Panc1 (cell line): ENCODE measurements around the gene FILIP1L. TPM values are rescaled to one million over a fixed set of nuclear protein-coding genes. Genes with fewer than 3 reads are reported as not detected.

Experiments
- ATAC-seq: fragments of 200-7000 bp; cut with Tn5 transposase; 2 replicates; pipeline ENCODE4 v1.9.1; 2020; ENCODE audit warnings: mild to moderate bottlenecking, moderate library complexity
- BruUV-seq: library from RNA; stranded (reverse); fragments of 400-500 nt; replicated peaks from 2 replicates; lab custom pipeline; 2021; lab: Mats Ljungman, UMichigan
- CTCF ChIA-PET: fragments of 300-600 bp; sonication (Branson Sonifier 250); formaldehyde crosslinking; loops from one replicate; lab custom pipeline; 2022; ENCODE audit warnings: antibody characterized with exemption; lab: Charles Lee
- POLR2A ChIA-PET: fragments of 300-600 bp; sonication (Branson Sonifier 250); formaldehyde crosslinking; loops from one replicate; lab custom pipeline; 2022; ENCODE audit warnings: antibody characterized with exemption; lab: Charles Lee
- DNase-seq: peaks from one replicate; pipeline ENCODE4 v3.0.0-alpha.2; 2010; ENCODE audit warnings: low read depth, low spot score
- H3K27ac ChIP-seq: 2 replicates; pipeline ENCODE4 v1.5.1; 2011; ENCODE audit warnings: mild to moderate bottlenecking, low read length, inconsistent platforms
- H3K27me3 ChIP-seq: fragments of 200-500 bp; sonication (Bioruptor generic); 2 replicates; pipeline ENCODE4 v1.6.0; 2014; ENCODE audit warnings: low read length, inconsistent platforms; ENCODE audit not compliant: control insufficient read depth, insufficient read depth
- H3K36me3 ChIP-seq: fragments of 200-500 bp; sonication (Bioruptor generic); 2 replicates; pipeline ENCODE4 v1.5.1; 2014; ENCODE audit warnings: inconsistent platforms, mild to moderate bottlenecking, low read length, moderate library complexity; ENCODE audit not compliant: control insufficient read depth, insufficient read depth
- H3K4me1 ChIP-seq: 2 replicates; pipeline ENCODE4 v1.5.1; 2011; ENCODE audit warnings: inconsistent platforms, mild to moderate bottlenecking, low read length, moderate library complexity; ENCODE audit not compliant: control insufficient read depth, insufficient read depth
- H3K4me3 ChIP-seq, 2 experiments: 2 replicates each; pipeline ENCODE4 v1.5.1; 2011 to 2012; ENCODE audit warnings: low read depth in 2 of 2, low read length in 2 of 2, mild to moderate bottlenecking in 2 of 2, inconsistent platforms in 1 of 2, moderate library complexity in 1 of 2
- H3K9me3 ChIP-seq: fragments of 200-500 bp; sonication (Bioruptor generic); 2 replicates; pipeline ENCODE4 v1.5.1; 2014; ENCODE audit warnings: low read depth, mild to moderate bottlenecking, inconsistent platforms, low read length, moderate library complexity; ENCODE audit not compliant: control insufficient read depth, insufficient read depth
- POLR2AphosphoS5 ChIP-seq: IDR thresholded peaks from 2 replicates; pipeline ENCODE4 v1.6.1; 2012; ENCODE audit warnings: mild to moderate bottlenecking, low read depth, low read length, moderate library complexity
- SIN3A ChIP-seq: IDR thresholded peaks from 2 replicates; pipeline ENCODE4 v1.6.1; 2012; ENCODE audit warnings: low read depth, mild to moderate bottlenecking, low read length, moderate library complexity, borderline replicate concordance; ENCODE audit not compliant: insufficient read depth
- TCF7L2 ChIP-seq: IDR thresholded peaks from 2 replicates; pipeline ENCODE4 v1.6.1; 2011; ENCODE audit warnings: mild to moderate bottlenecking, low read depth, low read length, inconsistent platforms
- in situ Hi-C: cut with HindIII; loops from 2 replicates; pipeline ENCODE4 v1.10.0; 2016; ENCODE audit warnings: low sequenced_read_pairs, low pct_unique_long_range_greater_than_20kb
- intact Hi-C: fragments of 100-400 bp; cut with micrococcal nuclease; formaldehyde crosslinking; loops from one replicate; pipeline ENCODE4 v1.10.0; 2022; ENCODE audit not compliant: unreplicated experiment
- total RNA-seq: library from RNA; stranded (reverse); gene quantifications from one replicate; pipeline ENCODE4 v1.2.1, GENCODE V29; 2021; ENCODE audit not compliant: unreplicated experiment
- TF ChIP-seq, protein P1 (sequence below): fragments of 450-650 bp; IDR thresholded peaks from 2 replicates; pipeline ENCODE4 v1.5.1; 2017; ENCODE audit warnings: mild to moderate bottlenecking
- TF ChIP-seq, protein P2 (sequence below), 2 experiments: IDR thresholded peaks; 2 replicates each; pipeline ENCODE4 v1.6.1; 2011 to 2012; ENCODE audit warnings: low read depth in 2 of 2, control low read depth in 1 of 2, low read length in 1 of 2, mild to moderate bottlenecking in 1 of 2, moderate library complexity in 1 of 2; ENCODE audit not compliant: insufficient read depth in 1 of 2

The FILIP1L gene
- total RNA-seq, 1 experiment from 2014 or later, result 3.2 TPM

DNA sequence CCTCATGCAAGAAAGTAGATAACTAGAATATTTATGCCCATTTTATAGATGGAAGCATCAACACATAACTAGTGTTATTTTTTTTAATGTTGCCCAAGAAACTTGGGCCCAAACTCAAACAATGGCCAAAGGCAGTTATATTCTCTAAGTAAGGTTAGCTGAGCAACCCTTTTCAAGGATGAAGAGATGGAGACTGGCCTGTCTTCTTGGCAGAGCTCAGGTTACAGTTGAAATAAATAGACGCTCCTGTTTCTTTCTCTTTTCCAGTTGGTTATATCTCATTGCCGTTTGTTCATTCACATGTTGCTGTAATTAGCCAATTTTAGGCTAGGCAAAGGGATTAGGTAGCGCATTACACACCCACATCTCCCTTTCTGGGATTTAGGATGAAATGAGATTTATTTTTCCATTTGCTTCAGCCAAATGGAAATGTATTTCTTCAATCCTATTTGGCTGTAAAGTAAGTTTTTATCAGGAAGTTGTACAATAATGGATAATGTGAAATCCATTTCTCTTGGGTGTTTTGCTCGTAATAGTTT is 203.5 kb downstream of the FILIP1L start:
- ATAC-seq (no peak), DNase-seq (no peak)
- no TSS peak for BruUV-seq
- in situ Hi-C loops, result no loop called here
- CTCF ChIA-PET, result no interaction called here
- H3K27me3 ChIP-seq, result no peaks in the 10 kb centered on the region
- TF ChIP-seq SIN3A (no peak), POLR2AphosphoS5 (no peak), TCF7L2 (no peak)
- TF ChIP-seq, protein P1, sequence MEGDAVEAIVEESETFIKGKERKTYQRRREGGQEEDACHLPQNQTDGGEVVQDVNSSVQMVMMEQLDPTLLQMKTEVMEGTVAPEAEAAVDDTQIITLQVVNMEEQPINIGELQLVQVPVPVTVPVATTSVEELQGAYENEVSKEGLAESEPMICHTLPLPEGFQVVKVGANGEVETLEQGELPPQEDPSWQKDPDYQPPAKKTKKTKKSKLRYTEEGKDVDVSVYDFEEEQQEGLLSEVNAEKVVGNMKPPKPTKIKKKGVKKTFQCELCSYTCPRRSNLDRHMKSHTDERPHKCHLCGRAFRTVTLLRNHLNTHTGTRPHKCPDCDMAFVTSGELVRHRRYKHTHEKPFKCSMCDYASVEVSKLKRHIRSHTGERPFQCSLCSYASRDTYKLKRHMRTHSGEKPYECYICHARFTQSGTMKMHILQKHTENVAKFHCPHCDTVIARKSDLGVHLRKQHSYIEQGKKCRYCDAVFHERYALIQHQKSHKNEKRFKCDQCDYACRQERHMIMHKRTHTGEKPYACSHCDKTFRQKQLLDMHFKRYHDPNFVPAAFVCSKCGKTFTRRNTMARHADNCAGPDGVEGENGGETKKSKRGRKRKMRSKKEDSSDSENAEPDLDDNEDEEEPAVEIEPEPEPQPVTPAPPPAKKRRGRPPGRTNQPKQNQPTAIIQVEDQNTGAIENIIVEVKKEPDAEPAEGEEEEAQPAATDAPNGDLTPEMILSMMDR, result no peak
- TF ChIP-seq, protein P2, sequence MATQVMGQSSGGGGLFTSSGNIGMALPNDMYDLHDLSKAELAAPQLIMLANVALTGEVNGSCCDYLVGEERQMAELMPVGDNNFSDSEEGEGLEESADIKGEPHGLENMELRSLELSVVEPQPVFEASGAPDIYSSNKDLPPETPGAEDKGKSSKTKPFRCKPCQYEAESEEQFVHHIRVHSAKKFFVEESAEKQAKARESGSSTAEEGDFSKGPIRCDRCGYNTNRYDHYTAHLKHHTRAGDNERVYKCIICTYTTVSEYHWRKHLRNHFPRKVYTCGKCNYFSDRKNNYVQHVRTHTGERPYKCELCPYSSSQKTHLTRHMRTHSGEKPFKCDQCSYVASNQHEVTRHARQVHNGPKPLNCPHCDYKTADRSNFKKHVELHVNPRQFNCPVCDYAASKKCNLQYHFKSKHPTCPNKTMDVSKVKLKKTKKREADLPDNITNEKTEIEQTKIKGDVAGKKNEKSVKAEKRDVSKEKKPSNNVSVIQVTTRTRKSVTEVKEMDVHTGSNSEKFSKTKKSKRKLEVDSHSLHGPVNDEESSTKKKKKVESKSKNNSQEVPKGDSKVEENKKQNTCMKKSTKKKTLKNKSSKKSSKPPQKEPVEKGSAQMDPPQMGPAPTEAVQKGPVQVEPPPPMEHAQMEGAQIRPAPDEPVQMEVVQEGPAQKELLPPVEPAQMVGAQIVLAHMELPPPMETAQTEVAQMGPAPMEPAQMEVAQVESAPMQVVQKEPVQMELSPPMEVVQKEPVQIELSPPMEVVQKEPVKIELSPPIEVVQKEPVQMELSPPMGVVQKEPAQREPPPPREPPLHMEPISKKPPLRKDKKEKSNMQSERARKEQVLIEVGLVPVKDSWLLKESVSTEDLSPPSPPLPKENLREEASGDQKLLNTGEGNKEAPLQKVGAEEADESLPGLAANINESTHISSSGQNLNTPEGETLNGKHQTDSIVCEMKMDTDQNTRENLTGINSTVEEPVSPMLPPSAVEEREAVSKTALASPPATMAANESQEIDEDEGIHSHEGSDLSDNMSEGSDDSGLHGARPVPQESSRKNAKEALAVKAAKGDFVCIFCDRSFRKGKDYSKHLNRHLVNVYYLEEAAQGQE (IDR thresholded peaks at IDR 0.05; ENCODE audit: insufficient read depth in 1 of 2, low read depth in 2 of 2, low read length in 1 of 2), result no peak
- no peaks in the 10 kb centered on the region for H3K36me3 ChIP-seq
- POLR2A ChIA-PET, result no interaction called here
- 0 out of 2 replicates have a peak overlapping the region, but pooled peaks have one; percentile 29 for H3K27ac ChIP-seq
- H3K4me1 ChIP-seq, result 0 out of 2 replicates have a peak, but pooled peaks cover 3% of the 10 kb centered on the region
- intact Hi-C loops, result no loop called here
- H3K4me3 ChIP-seq, result no peak overlapping the region
- H3K9me3 ChIP-seq, result no peaks in the 10 kb centered on the region

DNA sequence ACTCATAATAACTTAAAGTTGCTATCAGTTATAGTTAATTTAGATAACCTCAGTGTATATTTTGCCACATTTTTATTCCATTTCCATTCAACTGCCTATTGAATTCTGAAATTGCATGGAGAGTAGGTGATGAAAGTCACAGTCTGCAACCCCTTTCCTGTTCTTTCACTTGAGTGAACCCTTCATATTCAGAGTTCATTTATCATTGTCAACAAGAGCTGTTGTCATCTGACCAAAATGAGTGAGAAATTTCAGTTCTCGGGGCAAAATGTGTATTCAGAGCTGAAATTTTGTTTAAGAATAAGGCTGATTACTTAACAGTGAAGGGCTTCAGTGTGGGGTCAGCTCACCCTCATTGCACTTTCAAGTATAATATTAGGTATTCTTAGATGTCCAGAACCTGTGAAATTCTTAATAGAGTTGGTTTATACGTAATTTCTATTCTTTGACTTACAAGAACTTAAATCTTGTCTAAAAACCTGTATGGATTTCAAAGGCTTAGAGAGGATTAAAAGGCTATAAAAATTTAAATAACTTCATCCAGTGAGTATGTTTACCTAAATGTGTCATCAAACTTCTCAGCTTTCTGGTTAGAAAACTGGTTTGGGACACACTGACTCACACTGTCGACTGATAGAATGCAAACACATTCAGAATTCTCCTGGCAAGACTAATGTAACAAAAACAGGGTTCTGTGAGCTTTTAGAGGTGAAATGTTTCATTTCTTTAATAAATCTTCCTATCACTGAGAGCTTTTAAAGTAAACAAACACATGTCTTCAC is 204.4 kb downstream of the FILIP1L start:
- intact Hi-C loops, result no loop called here
- Histone ChIP-seq H3K27me3 (no peaks in the 10 kb centered on the region), H3K27ac (no peak overlapping the region), H3K4me3 (no peak overlapping the region), H3K4me1 (0 out of 2 replicates have a peak, but pooled peaks cover 3% of the 10 kb centered on the region), H3K36me3 (no peaks in the 10 kb centered on the region), H3K9me3 (no peaks in the 10 kb centered on the region)
- no TSS peak for BruUV-seq
- peak; percentile 90 for ATAC-seq
- in situ Hi-C loops, result no loop called here
- ChIA-PET POLR2A (no interaction called here), CTCF (no interaction called here)
- TF ChIP-seq, protein P2 (IDR thresholded peaks at IDR 0.05; ENCODE audit: insufficient read depth in 1 of 2, low read depth in 2 of 2, low read length in 1 of 2), result no peak
- no peak for TF ChIP-seq TCF7L2
- TF ChIP-seq, protein P1, result no peak
- no peak for DNase-seq
